GM21367 (cell line): ENCODE results near the gene LTA.

ENCODE experiments used
- ATAC-seq: cut with Tn5 transposase; IDR thresholded peaks from one replicate; pipeline ENCODE4 v1.9.1; 2021; ENCODE audit not compliant: unreplicated experiment

The LTA gene

GRCh38 chr6:31572041-31572911 is at the start of gene LTA:
Gene LTA (plus strand): TSS chr6:31572289. CDS start chr6:31572743, 454 bp downstream.
- no peak for ATAC-seq

- ATAC-seq = no peak
These were observed 46.5 kb upstream of the LTA start for GRCh38 chr6:31525553-31525931.

GRCh38 chr6:31525932-31526591 is 46.0 kb upstream of the LTA start:
- no peak for ATAC-seq

- ATAC-seq = no peak
These were observed 43.7 kb upstream of the LTA start for GRCh38 chr6:31528307-31528777.

GRCh38 chr6:31528821-31529328 is 43.2 kb upstream of the LTA start, which contains the start of gene MCCD1:
Gene MCCD1 (plus strand): TSS chr6:31528962. CDS start chr6:31529015, 53 bp downstream.
- ATAC-seq = no peak

- ATAC-seq = no peak
These were observed 42.5 kb upstream of the LTA start for GRCh38 chr6:31529329-31530150.

- no peak for ATAC-seq
These were observed 41.4 kb upstream of the LTA start for GRCh38 chr6:31530659-31531058.

- no peak for ATAC-seq
These were observed 40.9 kb upstream of the LTA start for GRCh38 chr6:31531162-31531561.

- no peak for ATAC-seq
These were observed 40.1 kb upstream of the LTA start for GRCh38 chr6:31531771-31532643.

GRCh38 chr6:31532644-31533454 is 39.2 kb upstream of the LTA start:
- ATAC-seq = no peak

GRCh38 chr6:31533455-31533841 is 38.6 kb upstream of the LTA start:
- ATAC-seq = no peak

- ATAC-seq = no peak
These were observed 38.1 kb upstream of the LTA start for GRCh38 chr6:31534011-31534410.

GRCh38 chr6:31534521-31535040 is 37.5 kb upstream of the LTA start:
- no peak for ATAC-seq

- ATAC-seq = no peak
These were observed 36.4 kb upstream of the LTA start for GRCh38 chr6:31535538-31536324.

GRCh38 chr6:31538805-31539400 is 33.2 kb upstream of the LTA start:
- no peak for ATAC-seq

- no peak for ATAC-seq
These were observed 31.4 kb upstream of the LTA start for GRCh38 chr6:31540640-31541039.

- no peak for ATAC-seq
These were observed 30.9 kb upstream of the LTA start for GRCh38 chr6:31541059-31541657.
